Hematopoietic multipotent progenitor cell treated with erythropoietin and hydrocortisone succinate and interleukin-3 and kit ligand, for 8 days (in vitro differentiated cells): ENCODE data around the gene SLCO3A1.
A peak's percentile ranks its signal among the peaks of the same experiment; 100 is the strongest.
"Not testable (repeated sequence)": the region's sequence is repeated elsewhere in the genome, so short reads cannot be mapped to it uniquely, and the experiment has no call there.

Experiments used
- DNase-seq: peaks from one replicate; pipeline ENCODE4 v3.0.0-alpha.2; 2015

The SLCO3A1 gene

DNA sequence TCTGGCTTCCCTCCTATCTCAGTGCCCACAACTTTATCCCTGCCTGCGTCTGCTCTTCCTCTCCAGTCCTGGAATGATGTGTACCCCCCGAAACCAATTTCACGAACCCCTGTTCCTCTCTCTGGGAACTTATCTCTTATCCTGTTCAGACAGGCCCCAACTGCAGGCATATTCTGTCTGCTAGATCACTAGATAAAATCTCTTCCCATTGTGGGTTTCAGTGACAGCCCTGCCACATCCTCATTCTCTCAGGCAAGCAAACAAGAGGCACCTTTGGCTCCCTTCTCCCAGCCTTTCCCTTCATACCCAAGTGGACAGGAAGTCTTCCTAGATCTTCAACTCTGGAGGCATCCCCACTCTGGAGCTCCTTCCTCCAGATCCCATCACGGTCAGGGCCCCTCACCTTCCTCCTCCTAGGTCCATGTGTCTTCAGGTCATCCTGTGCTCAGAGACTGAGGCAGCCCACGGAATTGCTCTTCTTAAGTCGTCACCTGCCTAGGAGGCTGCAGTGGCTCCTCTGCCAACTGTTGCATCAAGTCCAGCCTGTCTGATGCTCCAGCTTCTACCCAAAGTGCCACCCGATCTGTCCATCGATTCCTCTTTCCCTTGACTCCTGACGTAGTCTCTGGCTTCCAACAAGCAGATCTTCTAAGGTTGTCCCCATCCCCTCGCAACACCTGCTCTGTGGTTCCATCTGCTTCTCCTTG is 190.8 kb downstream of the SLCO3A1 start:
- DNase-seq = no peak

DNA sequence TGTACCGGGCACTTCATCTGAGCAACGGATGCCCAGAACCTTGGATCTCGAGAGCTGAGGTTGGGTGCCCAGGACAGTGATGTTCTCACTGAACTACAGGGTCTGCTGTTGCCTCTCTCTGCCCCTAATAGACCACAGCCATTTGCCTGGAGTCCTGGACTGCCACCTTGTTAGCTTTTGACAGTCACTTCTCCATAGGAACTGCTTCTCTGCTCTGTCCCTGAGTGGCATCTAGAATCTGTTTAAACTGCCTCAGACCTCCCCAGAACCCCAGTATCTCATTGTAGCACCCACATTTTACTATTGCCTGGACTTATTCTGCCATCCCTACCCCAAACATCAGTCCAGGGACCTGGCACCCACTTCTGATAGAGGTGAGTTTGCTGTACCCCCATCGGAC is 194.4 kb downstream of the SLCO3A1 start:
- no peak for DNase-seq

DNA sequence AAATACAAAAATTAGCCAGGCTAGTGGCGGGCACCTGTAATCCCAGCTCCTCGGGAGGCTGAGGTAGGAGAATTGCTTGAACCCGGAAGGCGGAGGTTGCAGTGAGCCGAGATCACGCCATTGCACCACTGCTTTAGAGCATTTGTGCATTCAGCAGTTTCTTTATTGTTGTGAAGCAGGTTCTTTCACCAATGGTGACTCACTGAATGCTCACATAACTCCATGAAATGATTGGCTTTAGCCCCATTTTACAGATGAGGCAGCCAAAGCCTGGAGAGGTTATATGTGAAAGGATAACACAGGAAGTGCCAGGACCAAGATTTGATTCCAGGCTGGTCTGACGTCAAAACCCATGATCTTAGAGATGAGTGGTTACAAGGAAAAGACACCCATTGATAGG is 195.2 kb downstream of the SLCO3A1 start:
- no peak for DNase-seq

DNA sequence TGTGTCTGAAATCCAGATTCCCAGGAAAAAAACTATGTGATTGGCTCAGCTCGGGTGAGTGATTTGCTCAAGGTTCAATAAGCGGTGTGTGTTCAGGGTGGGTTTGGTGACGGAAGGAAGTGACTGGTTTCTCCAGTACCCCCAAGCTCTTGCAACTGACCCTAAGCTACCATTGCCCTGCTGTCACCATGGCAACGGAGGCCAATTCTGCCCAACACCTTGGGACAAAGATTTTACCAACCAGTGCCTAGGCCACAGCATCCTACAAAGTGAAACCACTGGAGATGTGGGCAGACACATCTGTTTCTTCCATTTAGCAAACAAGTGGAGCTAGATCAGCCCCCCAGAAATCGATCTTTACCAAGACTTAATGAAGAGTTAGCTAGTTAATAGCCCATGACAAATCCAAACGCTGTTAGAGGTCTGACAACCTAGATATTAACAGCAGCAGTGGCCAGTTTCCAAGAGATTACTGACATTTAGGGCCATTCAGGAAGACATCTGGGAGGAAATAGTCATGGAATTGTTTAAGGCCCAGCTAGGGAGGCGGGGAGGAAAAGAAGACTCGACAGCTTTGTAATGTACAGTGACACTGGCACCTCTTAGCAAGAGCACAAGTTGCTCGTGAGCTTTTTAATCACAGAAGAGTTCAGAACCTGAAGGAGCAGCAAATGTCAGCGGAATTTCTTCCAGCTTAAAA is 195.9 kb downstream of the SLCO3A1 start:
- no peak for DNase-seq

DNA sequence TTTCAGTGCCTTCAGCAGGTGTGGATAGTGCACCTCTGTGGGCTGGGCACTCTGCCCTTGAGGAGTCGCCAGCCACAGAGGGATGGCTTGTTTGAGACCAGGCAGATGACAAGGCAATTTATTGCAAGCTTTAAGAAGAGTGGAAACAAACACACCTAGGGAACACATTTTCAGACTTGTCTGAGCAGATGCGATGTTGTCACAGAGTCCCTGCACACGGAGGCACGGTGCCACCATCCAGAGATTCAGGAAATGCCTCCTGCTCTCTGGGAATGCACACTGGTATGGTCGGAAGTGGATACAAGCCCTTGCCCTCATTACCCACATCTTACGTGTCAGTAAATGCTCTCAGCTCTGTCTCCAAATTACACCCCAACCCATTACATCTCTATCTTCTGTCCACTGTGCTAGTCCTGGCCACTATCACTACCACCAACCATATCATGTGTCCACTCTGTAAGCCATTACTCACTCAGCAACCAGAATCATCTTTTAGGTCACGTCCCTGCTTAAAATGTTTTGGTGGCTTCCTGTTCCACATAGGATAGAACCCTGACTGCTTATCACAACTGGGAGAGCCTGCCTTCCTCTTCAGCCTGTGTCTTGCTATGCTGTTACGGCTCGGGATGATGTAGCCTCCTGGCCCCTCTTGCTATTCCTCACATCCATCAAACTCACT is 196.9 kb downstream of the SLCO3A1 start:
- DNase-seq = no peak

DNA sequence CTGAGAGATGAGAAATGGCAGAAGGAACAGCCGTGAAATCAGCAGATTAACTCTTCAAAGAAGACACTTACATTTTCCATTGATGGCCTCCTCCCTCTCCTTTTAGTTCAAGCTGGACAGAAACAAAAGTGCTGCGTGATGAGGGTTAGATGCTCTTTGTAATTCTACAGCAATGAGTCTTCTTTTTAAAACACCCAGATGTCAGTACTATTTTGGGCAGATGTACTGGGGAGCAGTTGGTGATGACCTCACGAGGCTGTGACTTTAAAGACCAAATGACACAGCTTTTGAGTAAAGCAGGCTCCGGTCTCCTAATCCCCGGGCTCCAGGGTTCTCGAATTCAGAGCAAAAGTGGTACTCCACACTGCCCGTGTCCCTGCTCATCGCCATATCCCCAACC is 198.2 kb downstream of the SLCO3A1 start:
- DNase-seq = no peak

DNA sequence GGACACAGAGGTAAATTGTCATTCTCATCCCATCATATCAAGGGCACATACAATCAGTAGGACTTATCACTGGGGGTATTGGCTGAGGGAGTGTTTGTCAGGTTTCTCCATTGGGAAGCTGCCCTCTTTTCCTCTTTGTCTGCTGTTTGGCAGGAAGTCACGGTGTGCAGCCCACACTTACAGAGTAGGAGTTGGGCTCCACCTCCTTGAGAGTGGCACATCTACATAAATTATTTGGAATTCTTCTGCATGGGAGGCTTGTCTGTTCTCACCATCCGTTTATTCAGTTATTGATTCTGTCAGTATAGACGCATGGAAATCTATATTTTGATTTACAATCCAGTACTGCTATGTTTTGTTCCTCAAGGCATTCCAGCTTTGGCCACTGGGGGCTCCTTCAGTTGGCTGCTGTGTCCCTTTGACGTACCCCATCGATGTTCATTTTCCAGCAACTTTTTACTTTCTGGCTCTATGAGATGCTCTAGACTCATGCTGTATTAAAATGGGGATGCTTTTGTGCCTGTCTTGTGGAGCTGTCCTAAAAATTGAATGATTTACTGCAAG is 200.3 kb downstream of the SLCO3A1 start:
- no peak for DNase-seq

DNA sequence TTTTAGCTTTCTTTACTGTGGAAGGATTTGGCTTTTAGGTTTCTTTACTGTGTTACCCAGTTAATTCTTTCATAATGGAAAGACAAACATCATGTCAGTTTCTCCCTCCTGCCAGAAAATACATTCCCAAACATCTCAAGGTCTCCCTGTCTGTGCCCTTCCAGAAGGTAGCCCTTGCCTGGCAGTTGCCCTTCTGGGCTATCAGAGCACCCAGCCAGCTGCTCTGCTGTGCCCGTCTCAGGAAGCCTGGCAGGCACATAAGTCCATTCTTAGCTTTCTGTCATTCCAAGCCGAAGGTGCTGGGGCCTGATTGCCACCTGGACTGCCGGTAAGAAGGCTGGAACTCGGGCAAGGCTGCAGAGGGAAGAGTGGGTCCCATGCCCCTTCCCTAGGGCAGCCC is 203.4 kb downstream of the SLCO3A1 start:
- DNase-seq = no peak

DNA sequence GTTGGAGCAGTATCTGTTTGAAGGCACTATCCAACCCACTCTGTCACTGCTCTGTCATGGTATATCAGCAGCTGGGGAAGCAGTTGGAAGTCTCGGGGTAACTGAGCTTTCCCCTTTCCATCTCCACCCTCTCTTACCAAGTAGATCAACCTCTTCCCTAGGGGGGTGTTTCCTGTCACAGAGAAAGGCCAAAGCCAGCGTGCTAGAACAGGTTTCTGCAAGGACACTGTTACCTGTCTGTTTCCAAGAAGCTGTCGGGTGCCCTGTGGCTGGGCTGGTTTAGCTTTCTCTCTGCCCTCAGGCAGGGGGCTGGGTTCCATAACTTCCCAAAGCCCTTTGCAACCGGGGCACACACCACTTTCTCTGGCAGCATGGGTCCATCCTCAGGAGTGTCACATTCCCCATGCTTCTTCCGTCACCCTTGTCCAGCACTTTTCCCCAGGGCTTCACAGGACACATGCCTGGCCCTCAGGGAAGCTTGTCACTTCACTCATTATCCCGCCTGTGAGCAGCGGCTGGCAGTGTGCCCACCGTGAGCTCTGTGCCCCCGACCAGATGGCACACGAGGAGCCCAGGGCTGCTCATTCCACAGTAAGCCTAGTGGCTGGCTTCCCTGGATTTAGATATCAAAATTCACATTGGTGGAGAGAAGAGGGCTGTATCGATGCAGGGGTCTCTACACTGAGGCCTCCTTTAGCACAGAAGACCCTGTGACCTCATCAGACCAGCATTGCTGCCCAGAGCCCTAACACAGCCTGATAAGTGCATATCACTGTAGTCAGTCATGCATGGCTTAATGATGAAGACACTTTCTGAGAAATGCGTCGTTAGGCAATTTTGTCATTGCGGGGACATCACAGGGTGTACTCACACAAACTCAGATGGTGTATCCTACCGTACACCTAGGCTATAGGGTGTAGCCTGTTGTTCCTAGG is 205.8 kb downstream of the SLCO3A1 start:
- no peak for DNase-seq

DNA sequence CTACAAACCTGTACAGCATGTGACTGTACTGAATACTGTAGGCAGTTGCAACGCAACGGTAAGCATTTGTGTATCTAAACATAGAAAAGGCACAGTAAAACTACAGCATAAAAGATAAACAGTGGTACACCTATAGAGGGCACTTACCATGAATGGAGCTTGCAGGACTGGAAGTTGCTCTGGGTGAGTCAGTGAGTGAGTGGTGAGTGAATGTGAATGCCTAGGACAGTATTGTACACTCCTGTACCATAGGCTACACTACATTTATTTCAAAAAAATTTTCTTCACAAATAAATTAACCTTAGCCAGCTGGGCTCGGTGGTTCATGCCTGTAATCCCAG is 206.4 kb downstream of the SLCO3A1 start:
- not testable (repeated sequence) for DNase-seq

DNA sequence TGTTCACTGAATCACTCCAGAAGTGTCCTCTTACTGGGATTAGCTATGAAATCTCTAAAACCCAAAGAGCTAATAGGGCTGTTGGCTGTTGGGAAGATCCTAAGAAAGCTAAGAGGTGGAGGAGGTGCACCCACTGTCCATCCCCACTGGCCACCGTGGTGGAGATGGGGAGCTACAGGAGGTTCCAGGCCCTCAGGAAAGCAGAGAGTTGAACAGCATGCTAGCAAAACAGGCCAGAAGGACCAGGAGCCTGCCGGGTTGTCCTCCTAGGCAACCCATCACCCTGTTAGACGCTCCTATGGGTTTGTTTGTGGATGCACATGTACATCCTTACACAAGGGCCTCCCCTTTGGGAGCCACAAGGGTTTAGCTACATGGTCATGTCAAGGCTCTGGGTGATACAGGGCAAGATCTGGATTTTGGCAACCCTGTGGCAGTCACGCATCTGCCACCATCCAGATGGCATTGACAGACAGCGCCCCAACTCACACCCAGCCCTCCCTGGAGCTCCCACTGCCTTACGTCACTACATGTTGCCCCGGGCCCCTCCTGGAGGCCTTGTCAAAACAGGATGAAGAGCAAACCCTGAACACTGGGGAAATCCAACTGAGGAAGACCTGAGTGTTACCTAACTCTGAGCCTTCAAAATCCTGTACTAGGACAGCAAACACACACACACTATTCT is 208.1 kb downstream of the SLCO3A1 start:
- no peak for DNase-seq

DNA sequence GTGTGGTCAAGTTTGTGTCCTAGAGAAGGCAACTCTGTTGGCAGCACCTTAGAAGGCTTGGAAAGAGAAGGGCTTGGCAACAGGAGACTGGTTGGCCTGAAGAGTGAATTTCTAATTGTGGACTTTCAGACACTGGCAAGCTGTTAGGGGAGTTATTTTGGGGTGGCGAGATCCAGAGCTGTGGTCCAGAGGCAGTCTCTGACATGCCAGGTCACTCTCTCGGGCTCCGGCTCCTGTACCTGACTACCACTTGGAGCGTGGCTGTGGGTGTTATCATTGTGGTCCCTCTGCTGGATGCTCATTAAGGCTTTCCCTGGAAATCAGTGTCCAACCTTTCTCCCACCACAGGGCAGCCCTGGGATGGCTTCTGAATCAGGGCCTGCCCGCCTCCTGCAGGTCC is 209.0 kb downstream of the SLCO3A1 start:
- no peak for DNase-seq

DNA sequence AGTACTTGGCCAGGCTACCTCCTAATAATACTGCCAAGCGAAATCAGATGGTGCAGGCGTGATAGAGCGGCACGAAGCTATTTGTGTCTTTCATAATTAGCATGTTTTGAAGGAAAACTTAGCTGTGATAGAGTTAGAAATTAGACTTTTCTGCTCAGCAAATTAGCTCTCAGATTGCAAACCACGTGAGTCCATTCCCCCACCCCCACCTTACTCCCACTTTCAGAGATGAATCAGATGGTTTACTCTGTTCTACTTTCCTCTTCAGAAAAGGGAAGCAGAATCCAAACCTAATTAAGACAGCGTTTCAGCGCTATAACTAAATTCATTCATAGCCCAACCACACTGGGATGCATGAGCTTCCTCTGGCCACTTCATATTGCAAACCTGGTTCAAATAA is 214.6 kb downstream of the SLCO3A1 start:
- no peak for DNase-seq

DNA sequence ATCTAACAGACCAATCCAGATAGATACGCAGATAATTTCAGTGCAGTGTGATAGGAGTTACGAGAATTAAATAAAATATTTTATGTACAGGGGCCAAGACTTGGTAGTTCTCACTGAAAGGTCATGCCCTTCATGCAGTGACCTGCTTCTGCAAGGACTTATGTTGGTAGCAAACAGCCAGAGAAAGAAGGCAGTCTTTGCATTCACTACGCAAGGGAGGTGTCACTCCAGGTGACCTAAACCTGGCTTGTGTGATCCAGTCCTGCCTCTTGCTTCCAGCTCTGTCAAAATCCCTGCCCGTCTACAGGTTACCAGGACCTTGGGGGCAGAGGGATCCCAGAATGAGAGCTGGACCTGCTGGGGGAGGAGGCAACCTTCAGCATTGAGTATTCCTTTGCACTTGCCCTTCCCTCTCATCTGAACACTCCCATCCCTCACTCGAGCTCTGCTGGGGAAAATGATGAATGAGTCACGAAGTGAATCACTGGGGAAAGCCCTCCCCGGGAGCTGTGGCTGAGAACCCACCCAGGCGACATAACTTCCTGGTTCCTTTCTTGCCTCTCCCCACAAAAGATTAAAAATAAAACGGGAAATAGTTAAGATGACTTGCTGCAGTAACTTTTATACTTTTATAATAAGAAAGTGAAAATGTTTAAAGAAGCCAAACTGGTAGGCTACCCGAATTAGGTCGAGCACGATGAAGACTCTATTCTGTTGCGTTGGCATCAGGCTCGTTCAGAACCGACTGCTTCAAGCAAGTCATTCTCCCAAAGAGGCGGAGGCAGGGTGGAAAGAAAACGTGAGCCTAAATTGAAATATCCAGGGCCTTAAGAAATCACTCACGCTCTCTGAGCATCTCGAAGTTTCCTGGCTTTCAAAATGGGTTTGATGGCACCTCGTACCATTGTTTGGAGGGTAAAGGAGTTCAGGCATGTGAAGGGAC is 216.1 kb downstream of the SLCO3A1 start:
- peak; percentile 21 for DNase-seq

DNA sequence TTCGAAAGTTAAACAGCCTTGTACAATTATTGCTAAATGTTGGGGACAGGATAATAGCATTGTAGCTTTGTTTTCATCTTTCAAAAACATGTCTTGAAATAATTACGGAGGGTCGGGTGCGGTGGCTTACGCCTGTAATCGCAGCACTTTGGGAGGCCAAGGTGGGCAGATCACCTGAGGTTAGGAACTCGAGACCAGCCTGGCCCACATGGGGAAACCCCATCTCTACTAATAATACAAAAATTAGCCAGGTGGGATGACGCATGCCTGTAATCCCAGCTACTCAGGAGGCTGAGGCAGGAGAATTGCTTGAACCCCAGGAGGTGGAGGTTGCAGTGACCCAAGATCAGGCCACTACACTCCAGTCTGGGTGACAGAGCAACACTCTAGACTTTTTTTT is 216.7 kb downstream of the SLCO3A1 start:
- not testable (repeated sequence) for DNase-seq

DNA sequence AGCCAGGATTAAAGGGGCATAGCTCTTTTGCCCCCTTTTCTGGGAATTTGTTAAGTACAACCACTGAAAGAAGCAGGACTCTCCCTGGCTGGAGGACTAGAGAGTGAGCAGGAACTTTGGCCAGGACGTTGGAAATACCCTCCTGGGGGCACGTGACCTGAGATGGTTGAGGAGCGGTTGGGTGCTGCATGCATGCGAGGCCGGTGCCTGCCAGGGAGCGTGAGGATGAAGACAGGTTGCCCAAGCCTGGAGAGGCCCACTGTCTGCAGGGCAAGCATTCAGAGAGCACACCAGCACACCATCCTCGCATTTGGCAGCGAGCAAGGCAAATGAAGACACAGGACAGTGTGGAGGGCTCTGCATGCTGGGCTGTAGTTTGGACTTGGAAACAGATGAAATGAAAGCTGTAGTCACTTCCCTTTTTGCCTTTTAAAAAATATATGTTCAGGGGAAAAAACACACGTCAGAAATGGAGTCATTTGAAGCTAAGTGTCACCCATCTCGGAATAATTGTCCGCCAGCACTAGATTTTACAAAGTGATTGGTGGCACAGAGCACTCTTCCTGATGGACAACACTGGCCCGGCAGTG is 217.6 kb downstream of the SLCO3A1 start:
- DNase-seq = no peak

DNA sequence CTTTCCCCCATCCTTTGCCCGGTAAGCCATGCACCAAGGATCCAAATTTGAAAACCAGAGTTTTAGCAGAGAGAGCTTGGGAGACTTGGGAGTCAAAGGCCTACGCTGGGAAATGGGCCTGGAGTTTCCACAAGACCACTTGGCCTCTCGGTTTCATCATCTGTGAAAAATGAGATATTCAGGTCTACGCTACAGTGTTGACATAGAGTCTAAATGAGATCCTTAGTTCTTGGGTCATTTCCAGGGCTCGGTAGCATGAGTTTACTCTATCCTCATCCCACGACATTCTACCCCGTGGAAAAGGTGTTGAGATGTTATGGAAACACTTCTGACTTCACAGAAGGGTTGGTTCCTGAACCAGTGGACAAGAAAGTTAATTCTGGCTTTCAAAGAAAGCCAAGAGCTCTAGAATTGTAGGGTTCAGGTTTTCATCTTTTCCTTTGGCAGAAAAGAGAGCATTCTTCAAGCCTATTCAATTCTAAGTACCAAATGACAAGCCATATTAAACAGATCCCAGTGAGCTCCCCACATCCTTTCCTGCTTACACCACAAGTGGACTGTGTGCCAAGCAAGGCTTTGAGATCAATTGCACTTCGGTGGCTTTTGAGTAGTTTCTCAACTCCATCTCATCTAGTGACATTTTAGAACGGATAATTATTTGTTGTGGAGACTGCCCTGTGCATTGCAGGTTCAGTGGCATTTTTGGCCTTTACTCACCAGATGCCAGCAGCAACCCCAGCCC is 219.7 kb downstream of the SLCO3A1 start:
- no peak for DNase-seq

DNA sequence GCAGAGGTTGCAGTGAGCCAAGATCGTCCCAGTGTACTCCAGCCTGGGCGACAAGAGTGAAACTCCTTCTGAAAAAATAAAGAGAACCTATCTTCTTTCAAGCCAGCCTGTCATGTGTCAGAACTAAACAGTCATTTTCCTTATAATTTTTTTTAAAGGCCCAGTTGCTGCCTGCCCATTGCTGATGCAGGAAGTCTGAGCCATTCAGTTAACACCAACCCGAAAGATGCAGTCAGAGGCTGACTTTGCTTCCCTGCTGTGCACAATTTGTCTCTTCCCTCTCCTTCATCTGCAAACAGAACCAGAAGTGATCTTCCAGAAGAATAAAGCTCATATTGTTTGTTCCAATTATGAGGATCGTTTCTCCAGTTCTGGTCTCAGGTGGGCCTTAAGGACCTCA is 220.6 kb downstream of the SLCO3A1 start:
- DNase-seq = no peak

DNA sequence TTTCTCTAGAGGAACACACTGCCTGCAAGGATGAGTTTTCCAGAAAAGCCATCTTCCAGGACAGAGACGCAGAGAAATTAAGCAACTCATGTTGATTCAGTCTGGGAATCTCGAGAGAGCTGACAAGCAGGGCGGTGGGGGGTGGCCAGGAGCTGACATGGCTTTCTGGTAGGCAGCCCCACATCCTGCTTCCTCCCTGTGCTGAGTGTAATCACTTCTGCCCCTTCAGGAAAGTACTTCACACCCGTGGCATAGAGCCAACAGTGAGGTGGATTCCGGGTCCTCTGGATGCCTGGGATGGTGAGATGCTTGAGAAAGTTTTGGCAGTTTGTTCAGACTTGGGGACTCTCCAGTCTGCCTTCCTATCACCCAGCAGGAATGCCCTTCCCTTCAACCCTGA is 221.1 kb downstream of the SLCO3A1 start:
- no peak for DNase-seq

DNA sequence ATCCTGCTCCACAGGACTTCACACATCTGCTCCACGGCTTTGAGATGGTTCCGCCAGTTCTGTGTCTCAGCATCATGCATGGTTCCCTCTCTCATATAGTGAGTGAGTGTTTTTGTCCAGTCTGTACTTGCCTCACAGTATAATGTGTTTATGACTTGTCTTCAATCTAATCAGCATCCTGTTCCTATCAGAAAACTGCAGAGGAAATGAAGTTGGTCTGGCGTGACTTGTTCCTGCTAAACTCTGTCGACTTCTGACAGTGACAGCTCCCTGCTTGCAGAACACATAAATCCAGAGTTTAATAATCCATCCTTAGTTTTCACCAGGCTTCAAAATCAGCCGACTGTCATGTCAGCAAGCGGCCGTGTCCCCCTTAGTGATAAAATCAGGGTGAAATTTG is 222.3 kb downstream of the SLCO3A1 start:
- DNase-seq = no peak
